IMR-90 (cell line): ENCODE data around the gene TELO2.

ENCODE experiments used
- BHLHE40 ChIP-seq: fragments of 150-350 bp; IDR thresholded peaks from 2 replicates; pipeline ENCODE4 v1.6.1; 2016; ENCODE audit warnings: mild to moderate bottlenecking, low read depth, low read length
- CEBPB ChIP-seq: IDR thresholded peaks from 2 replicates; pipeline ENCODE4 v1.6.1; 2012; ENCODE audit warnings: low read depth, low read length, improper control_type of control experiment
- CTCF ChIP-seq: conservative IDR thresholded peaks from 2 replicates; pipeline ENCODE4 v1.5.1; 2012; ENCODE audit warnings: mild to moderate bottlenecking, low read depth, low read length, improper control_type of control experiment
- MAFK ChIP-seq: IDR thresholded peaks from 2 replicates; pipeline ENCODE4 v1.6.1; 2012; ENCODE audit warnings: low read depth, low read length, improper control_type of control experiment
- MAZ ChIP-seq: IDR thresholded peaks from 2 replicates; pipeline ENCODE4 v1.6.1; 2012; ENCODE audit warnings: low read depth, mild to moderate bottlenecking, low read length, improper control_type of control experiment, moderate library complexity, borderline replicate concordance
- MXI1 ChIP-seq: IDR thresholded peaks from 2 replicates; pipeline ENCODE4 v1.6.1; 2012; ENCODE audit warnings: low read depth, mild to moderate bottlenecking, low read length, moderate library complexity, borderline replicate concordance
- NFE2L2 ChIP-seq: fragments of 150-350 bp; IDR thresholded peaks from 2 replicates; pipeline ENCODE4 v1.6.1; 2016; ENCODE audit warnings: low read depth, mild to moderate bottlenecking, low read length
- POLR2A ChIP-seq: IDR thresholded peaks from 2 replicates; pipeline ENCODE4 v1.6.1; 2012; ENCODE audit warnings: mild to moderate bottlenecking, low read depth, low read length
- RCOR1 ChIP-seq: IDR thresholded peaks from 2 replicates; pipeline ENCODE4 v1.6.1; 2012; ENCODE audit warnings: mild to moderate bottlenecking, low read length, improper control_type of control experiment; ENCODE audit not compliant: insufficient replicate concordance
- RFX5 ChIP-seq: IDR thresholded peaks from 2 replicates; pipeline ENCODE4 v1.8.0; 2012; ENCODE audit warnings: low read depth, mild to moderate bottlenecking, low read length, moderate library complexity
- SMC3 ChIP-seq: fragments of 150-350 bp; IDR thresholded peaks from 2 replicates; pipeline ENCODE4 v1.6.1; 2016; ENCODE audit warnings: low read depth, mild to moderate bottlenecking, antibody characterized with exemption, low read length, moderate library complexity
- USF2 ChIP-seq: fragments of 150-350 bp; IDR thresholded peaks from 2 replicates; pipeline ENCODE4 v1.6.1; 2017; ENCODE audit warnings: mild to moderate bottlenecking, antibody characterized with exemption, low read length, low read depth

GRCh38 chr16:1446296-1447080 lies 46.7 kb upstream of the TELO2 start:
- no peak for TF ChIP-seq POLR2A
- no peak for TF ChIP-seq CTCF
- TF ChIP-seq MAFK = no peak
- no peak for TF ChIP-seq MAZ
- TF ChIP-seq BHLHE40 = no peak
- no peak for TF ChIP-seq CEBPB
- TF ChIP-seq MXI1 = no peak
- no peak for TF ChIP-seq SMC3
- no peak for TF ChIP-seq RCOR1
- no peak for TF ChIP-seq NFE2L2
- TF ChIP-seq USF2 = no peak
- no peak for TF ChIP-seq RFX5
